Activated CD4-positive, CD25-positive, alpha-beta regulatory T cell treated with anti-CD3 and anti-CD28 coated beads, Interleukin-2, amount 50 U/mL, for 24 hours (primary cell): ENCODE results near the gene RXRB.

Experiments
- ATAC-seq, 2 donors: fragments of 150-1000 bp; cut with Tn5 transposase; one replicate each; pipeline ENCODE4 v1.10.0; 2021; ENCODE audit warnings: mild to moderate bottlenecking in 1 of 2, moderate library complexity in 1 of 2

Gene RXRB

GRCh38 chr6:33211666-33212422, 11.4 kb upstream of the RXRB start:
- ATAC-seq, result no peak

DNA sequence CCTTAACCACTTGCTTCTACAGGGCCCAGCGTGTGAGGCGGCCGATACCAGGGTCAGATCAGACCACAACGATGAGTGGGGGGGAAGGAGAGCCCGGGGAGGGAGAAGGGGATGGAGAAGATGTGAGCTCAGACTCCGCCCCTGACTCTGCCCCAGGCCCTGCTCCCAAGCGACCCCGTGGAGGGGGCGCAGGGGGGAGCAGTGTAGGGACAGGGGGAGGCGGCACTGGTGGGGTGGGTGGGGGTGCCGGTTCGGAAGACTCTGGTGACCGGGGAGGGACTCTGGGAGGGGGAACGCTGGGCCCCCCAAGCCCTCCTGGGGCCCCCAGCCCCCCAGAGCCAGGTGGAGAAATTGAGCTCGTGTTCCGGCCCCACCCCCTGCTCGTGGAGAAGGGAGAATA, 10.7 kb upstream of the RXRB start:
- no peak for ATAC-seq

DNA sequence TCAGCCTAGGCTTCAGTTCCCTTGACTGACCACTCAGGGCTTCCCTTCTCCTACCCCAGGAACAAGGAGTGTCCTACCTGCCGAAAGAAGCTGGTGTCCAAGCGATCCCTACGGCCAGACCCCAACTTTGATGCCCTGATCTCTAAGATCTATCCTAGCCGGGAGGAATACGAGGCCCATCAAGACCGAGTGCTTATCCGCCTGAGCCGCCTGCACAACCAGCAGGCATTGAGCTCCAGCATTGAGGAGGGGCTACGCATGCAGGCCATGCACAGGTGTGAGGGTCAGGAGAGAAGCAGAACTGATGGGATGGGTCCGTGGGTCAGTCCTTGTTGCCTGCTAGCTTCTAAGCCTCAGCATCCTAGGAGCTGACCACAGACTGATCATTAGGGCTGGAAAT, 9.4 kb upstream of the RXRB start:
- no peak for ATAC-seq

DNA sequence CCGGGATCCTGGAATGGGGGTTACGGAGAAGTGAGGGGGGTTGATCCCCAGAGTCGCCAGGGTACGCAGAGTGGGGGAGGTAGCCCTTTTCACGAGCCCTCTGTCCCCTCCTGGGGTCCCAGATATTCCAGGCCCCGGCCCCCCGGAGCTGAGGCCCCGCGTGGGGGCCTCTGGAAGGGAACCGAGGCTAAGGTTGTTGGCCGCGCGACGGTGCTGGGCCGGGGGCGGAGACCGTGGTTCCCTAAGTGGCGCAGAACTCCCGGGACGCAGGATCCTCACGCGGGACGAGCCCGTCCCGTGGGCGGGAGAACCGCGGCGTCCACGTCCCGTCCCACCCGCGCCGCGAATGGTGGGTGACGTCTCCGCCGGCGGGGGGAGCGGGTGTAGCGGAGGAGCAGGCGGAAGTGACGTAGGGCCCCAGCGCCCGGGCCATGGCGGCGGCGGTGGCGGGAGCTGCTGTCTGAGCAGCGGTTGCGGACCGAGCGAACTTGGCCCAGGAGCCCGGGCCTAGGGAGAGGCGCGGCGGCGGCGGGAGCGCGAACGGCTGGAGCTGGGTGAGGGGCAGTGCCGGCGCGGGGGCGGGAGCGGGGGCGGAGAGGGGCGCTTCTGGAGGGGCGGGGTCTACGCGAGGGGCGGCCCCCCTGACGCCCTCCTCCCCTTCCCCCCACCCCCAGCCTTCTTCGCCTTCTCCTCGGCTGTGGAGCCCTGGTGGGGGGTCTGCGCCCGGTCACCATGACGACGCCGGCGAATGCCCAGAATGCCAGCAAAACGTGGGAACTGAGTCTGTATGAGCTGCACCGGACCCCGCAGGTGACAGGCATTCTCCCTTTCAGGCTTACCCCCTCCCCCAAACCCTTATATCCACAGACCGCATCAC, 7.9 kb upstream of the RXRB start, which contains the start of gene RING1:
Gene RING1 (plus strand): TSS at position 410 of the 877 bp plus-strand sequence. CDS start 323 bp downstream, at position 733.
- ATAC-seq, result peak; percentile 45 to 49

GRCh38 chr6:33207552-33208090, 7.2 kb upstream of the RXRB start:
- no peak for ATAC-seq

- no peak for ATAC-seq
These were observed 6.5 kb upstream of the RXRB start for GRCh38 chr6:33206864-33207551.

DNA sequence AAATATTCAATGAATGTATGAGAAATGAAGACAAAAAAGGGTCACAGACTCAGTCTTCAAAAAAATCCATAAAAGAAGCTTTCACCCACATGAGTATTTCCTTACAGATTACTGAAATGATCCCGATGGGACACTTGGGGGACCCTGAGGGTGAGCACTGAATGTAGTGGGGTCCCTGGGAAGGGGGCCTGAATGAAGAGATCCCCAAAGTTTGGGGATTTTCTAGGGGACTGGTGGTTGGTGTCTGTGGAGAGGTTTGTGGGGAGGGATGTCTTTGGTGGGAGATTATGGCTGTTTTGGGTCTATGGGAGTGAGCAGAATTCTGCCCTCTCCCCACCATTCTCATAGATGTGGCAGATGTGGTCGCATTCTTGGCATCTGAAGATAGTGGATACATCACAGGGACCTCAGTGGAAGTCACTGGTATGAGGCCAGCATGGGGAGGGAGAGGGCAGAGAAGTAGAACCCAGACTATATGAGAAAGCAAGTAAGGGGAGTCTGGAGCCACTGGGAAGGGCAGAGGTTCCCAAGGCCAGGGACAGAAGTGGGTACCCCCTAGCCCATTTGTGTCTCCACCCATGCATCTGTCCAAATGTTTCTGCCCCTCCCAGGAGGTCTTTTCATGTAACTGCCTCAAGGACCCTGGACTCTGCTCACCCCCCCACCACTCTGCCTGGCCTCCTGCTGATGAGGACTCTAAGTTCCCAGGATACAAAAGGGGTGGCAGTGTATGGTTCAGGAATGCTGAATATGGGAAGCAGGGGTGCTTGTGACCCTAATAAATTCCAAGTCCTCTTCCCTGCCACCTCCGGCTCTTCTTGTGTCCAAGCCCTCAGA, 5.8 kb upstream of the RXRB start:
- ATAC-seq, result no peak

DNA sequence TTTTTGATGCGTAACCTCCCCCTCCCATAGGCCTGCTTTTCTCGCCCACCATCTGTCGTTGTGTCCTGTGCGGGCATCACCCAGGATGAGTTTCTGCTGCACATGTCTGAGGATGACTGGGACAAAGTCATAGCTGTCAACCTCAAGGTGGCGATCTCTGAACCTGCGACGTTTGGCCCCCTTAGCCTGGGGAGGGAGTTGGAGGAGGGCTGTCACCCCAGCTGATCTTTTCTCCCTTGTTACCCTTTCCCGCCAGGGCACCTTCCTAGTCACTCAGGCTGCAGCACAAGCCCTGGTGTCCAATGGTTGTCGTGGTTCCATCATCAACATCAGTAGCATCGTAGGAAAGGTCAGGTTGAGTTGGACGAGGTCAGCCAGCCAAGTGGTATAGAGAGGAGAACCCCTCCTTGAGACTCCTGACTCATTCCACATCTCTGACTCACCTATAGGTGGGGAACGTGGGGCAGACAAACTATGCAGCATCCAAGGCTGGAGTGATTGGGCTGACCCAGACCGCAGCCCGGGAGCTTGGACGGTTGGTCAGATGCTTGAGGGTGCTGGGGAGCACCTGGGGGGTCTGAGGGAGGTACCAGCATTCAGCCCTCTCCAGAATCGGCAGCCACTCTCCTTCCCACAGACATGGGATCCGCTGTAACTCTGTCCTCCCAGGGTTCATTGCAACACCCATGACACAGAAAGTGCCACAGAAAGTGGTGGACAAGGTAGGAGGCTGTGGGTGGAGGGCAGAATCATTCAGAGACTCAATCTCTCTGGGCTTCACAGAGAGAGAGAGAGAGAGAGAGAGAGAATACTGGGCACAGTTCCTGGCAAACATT, 4.9 kb upstream of the RXRB start:
- peak; percentile 36 to 44 for ATAC-seq

GRCh38 chr6:33204415-33205190, 4.1 kb upstream of the RXRB start, which contains the start of gene HSD17B8:
Gene HSD17B8 (plus strand): TSS chr6:33204655. CDS start chr6:33204669, 14 bp downstream.
- ATAC-seq, result peak; percentile 59 to 62

GRCh38 chr6:33204165-33204414, 3.6 kb upstream of the RXRB start:
- no peak for ATAC-seq

DNA sequence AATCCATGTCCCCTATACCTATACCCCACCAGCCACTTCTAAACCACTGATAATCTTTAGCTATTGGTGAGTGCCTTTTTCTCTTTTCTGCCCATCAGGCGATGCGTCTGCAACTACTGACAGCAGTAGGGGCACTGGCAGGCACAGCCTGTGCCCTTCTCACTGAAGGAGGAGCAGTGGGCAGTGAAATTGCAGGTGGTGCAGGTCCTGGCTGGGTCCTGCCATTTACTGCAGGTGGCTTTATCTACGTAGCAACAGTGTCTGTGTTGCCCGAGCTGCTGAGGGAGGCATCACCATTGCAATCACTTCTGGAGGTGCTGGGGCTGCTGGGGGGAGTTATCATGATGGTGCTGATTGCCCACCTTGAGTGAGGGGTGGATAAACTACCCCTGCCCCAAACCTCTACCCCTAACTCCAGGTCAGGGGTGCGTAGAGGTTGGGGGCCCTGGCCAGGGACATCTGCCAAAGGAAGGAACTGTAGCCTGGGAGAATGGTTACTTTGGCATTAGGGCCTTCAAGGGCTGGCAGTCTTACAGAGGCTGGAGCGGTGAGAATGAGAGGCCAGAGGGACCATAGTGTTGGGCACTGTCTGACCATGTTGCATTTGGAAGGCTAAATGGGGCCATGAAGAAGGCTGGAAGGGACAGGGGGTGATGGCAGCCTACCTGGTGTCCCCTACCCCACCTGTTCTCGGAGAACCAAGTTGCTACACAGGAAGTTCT, 3.1 kb upstream of the RXRB start:
- no peak for ATAC-seq

DNA sequence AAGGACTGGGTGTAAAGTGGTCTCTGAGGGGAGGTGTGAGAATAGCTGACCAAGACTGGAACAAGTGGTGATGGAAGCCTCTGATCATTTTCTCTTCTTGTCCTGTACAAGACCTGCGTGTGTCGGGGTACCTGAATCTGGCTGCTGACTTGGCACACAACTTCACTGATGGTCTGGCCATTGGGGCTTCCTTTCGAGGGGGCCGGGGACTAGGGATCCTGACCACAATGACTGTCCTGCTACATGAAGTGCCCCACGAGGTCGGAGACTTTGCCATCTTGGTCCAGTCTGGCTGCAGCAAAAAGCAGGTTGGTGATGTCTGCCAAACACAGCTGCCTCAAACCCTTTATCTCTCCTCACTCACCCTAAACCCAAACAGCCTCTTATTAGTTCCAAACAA, 2.3 kb upstream of the RXRB start:
- no peak for ATAC-seq

DNA sequence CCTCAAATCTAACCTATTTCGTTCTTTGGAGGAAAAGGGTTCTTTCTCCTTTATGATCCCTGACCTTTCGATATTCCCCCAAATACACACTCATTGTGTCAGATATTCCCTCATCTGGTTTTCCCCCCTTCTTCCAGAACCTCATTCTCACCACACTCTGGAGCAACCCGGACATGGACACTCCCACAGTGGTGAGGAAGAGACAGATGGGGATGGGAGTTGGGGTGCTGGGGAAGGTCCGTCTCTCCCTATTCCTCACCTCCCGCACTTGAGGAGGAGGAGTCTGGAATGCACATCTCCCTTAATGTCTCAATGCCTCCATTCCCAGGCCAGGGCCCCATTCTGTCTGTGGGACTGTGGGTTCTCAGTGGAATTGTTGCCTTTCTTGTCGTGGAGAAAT, 1.5 kb upstream of the RXRB start:
- no peak for ATAC-seq

GRCh38 chr6:33201147-33201545, 681 bp upstream of the RXRB start:
- ATAC-seq, result no peak

- peak; percentile 31 to 37 for ATAC-seq
These were observed 712 bp downstream of the RXRB start for GRCh38 chr6:33199687-33200218.

- ATAC-seq, result no peak
These were observed 1.5 kb downstream of the RXRB start for GRCh38 chr6:33198853-33199436.

DNA sequence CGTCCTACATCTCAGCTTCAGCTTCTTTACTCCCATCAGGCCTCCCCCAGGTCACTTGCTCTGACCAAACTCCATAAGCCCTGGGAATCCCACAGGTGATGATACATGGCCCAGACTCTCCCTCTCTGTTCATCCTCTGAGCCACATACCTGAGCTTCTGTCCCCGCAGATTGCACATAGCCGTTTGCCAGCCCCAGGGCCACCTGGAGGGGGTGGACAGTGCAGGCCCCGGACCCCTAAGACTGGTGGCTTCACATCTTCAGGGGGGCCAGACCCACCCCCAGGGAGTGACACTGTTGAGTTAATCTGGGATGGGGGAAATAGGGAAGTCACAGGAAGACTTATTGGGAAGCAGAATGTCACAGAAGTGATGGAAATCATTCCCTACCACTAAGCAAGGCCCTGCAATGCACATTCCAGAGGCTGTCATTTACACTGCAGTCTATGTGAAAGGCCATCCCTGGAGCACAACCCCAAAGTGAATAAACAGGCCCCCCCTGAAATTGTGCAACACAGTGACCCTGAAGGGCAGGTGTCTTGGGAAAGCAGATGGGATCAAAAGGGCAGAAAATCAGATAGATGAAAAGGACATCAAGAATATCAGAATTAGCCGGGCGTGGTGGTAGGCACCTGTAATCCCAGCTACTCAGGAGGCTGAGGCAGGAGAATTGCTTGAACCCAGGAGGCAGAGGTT, 2.2 kb downstream of the RXRB start:
- no peak for ATAC-seq

GRCh38 chr6:33197431-33198048, 2.9 kb downstream of the RXRB start:
- peak; percentile 34 to 42 for ATAC-seq
